ENCODE measurements around the gene MYL3. TPM values are rescaled to one million over a fixed set of nuclear protein-coding genes. Genes with fewer than 3 reads are reported as not detected.

MYL3 gene
- total RNA-seq, 1 donor from 2014 or later = 0.36 TPM

DNA sequence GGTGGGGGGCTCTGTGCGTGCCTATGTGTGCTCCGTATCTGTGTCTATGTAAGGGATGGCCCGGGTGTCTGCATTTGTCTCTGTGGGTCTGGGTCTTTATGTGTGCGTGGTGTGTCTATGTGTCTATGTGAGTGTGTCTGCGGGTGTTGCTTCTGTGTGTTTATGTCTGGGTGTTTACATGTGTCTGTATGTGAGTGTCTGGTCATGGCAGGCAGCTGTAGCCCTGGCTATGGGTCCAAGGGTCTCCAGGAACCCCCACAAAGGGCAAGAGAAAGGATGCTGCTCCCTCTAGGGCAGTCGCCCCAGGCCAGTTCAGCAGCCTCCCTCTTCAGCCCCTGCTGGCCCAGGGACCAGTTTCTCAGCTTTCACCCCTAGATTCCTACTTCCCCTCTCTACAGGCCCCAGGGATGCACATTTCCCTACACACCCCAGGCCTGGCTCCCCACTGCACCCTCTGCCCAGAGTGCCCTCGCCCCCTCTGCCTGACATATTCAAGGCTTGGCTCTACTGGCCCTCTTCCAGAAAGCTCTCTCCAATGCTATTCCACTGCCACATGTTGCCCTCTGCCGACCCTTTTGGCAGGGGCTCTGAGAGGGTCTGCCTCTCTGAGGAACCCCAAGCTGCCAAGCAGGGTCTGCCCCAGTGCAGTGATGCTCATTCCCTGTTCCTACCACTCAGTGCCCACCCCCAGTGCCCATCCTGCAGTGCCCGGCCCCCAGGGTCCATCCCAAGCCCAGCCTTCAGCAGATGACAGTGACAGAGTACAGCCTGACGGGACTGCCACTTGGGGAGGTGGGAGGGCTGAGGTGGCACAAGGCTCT lies 1.0 kb upstream of the MYL3 start:
- no peak for ATAC-seq

DNA sequence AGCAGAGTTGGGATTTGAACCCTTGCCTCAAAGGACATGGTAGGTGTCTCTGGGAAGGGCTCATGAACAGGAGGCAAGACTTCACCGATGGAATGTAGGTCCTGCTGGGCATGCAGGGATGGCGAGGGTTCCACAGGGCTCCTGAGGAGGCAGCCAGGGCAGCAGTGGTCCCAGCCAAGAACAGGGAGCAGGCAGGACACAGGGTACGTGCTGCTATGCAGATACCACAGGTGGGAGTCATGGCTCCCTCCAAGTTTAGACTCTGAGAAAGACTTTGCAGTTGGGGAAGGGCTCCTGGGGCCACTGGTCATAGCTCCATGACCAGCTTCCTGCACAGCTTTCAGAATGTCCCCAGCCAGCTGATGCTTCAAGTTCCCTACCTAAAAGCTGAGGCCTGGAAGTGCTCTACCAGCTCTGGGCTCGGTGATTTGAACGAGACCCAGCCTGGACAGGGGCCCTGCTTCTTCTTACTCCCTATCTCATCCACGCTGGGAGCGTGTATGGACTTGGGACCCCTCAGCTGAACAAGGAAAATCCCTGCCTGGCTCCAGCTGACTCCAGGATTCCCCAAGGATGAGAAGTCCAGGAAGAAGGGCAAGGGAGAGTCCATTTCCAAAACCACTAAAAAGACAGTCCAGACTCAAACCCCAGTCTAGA lies 747 bp downstream of the MYL3 start:
- ATAC-seq = no peak

DNA sequence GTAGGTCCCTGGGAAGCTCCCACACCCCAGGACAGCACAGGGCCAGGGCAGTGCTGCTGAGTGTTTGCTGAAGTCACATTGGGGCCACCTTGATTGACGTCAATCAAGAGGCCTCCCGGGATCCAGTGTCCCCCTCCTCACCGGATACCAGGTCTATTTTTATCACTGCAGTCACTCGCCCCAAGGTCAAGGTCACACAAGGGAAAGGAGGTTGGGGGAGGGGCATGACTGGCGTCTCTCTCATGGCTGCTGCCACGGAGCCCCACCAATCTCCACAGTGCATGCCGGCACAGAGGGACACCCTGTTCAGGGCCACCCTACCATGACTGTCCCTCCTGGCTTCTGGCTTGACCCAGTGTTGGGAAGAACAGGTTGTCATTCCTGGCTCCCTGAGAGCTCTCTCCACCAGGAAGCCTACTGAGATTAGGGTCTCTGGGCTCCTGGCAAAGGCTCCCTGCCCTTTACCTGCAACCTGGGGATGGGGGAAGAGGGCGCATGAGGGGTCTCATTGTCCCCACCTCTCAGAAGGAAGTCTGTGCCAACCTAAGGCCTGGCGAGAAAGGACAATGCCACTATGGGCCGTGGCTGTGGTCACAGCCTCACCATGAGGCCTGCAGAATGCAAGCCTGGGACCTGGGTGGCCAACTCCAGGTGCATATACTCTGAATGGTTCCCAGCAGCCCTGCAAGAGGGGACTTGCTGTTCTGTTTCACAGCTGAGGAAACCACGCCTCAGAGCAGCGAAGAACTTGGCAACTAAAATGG lies 1.5 kb downstream of the MYL3 start:
- no peak for ATAC-seq

DNA sequence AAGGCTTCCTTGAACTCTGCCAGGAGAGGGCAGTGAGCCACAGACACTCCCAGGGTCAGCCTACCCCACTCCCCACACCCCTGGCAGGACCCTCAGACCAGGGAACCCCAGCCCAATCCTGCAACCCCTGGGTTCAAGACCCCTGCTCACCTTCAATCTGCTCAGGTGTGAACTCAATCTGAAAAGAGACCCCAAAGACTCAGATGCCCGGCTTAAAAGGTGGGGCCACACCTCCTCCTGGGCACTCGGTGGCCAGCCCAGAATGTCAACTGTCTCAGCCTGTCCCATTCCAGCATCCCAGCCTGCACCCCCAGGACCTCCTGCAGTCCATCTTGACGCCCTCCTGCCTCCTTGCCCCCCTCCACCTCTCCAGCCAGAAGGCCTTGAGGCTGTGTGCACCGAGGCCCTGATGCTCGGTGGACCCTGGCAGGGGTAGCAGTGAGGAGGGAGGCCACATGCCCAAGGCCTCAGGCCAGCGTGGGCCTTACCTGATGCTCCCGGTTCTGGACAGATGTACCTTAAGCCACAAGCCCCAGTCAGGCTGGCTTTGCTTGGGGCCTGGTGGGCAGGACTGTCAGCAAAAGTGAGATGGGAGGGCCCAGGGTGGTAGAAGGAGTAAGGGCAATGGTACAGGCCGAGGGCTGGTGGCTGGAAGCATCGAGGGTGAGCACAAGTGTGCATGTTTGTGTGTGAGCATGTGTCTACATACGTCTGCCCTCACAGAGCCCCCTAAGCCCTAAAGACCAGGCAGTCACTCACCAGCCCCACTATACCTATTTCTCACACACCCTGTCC lies 2.2 kb downstream of the MYL3 start:
- no peak for ATAC-seq

DNA sequence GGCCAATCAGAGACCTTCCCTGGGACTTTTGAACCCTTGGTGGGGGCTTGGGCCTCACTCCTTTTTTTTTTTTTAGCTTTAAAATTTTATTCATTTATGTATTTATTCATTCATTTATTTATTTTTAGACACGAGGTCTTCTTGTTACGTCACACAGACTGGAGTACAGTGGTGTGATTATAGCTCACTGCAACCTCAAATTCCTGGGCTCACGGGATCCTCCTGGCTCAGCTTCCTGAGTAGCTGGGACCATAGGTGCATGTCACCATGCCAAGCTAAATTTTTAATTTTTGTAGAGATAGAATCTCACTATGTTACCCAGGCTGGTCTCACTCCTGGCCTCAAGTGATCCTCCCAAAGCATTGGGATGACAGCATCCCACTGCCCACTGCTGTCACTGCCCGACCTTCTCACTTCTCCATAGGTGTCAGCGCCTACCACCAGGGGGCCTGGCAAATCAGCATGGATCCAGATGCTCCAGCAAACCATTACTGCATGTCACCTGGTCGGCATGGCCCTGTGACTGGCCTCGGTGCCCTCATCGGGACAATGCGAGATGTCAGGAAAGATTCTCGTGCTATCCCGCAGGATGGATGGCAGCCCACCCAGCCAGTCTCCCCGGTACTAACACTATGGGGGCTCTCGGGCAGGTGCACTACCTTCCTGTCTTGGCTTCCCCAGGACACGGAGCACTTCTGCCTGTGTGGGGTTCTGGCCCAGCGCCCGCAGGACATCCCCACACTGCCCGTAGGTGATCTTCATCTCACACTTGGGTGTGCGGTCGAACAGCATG lies 3.0 kb downstream of the MYL3 start:
- ATAC-seq = no peak

DNA sequence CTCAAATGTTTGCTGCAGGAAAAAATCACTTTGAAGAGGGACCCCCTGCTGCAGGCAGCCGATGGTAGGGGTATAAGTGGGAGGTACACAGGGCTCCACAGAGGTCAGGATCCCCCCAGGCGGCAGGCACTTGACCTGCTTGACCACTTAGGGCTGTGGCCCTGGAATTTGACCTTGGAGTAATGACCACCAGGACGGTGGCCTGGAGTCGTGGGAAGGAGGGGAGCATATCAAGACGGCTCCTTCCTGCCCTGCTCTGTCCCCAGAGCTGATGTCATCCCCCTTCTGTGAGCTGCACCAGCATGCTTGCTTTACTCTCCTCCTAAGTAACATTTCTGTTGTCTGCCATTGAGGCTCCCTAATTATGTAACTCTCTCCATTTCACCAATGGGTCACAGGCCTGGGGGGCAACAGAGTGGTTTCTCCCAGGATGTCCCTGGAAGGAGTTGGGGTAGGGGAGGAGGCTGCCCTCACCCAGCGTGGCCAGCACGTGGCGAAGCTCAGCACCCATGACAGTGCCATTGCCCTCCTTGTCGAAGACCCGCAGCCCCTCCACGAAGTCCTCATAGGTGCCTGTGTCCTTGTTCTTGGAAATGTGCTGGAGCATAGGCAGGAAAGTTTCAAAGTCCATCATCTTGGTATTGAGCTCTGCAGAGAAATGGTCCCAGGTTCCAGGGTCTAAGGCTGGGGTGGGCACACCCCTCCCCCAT lies 4.1 kb downstream of the MYL3 start:
- no peak for ATAC-seq

DNA sequence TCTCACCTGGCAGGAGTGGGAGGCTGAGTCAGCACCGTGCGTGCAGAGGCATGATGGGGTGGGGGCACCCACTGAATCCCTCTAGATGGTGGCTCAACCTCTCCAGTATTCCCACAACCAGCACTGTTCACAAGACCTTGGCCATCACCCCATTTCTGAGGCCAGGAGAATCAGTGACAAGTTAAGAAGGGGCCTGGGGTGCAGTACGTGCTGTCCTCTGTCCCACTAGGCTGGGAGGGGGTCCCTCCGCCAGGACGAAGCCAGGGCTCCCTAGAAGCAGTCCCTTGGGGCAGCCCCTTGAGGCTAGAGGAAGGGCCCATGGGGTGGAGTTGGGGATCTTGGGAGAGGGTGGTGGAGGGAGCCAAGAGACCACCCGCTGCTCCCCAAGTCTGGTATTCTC lies 4.8 kb downstream of the MYL3 start:
- no peak for ATAC-seq

DNA sequence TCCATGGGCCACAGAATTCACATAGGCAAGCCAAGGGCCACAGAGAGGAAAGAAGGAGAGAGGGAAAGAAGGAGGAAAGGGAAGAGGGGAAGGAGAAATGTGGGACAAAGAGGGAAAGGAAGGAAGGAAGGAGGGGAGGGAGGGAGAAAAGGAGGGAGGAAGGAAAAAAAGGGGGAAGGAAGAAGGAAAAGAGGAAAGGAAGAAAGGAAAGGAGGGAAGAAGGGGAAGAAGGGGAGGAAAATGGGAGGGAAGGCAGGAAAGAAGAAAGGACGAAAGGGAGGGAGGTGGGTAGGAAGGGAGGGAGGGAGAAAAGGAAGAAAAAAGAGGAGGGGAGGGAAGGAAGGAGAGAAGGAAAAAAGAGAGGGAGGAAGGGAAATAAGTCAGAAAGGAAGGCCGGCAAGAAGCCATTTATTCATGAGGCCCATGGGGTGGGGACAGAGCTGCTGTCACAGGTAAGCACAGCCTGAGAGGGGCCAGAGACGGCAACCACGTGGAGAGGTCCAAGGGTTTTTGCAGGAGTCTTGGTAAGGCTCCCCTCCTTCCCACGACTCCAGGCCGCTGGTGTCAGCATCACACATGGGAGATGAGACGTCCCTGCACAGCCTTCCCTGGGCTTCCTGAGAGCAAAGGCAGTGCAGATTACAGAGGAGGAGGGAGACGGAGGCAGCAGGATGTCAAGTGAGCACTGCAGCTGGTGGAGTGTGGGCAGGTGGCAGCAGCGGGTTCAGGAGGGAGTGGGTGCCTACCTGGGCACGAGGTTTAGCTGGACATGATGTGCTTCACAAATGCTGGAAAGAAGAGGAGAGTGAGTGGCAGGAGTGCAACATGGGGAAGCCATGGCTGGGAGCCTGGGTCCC lies 5.5 kb downstream of the MYL3 start:
- ATAC-seq = no peak

DNA sequence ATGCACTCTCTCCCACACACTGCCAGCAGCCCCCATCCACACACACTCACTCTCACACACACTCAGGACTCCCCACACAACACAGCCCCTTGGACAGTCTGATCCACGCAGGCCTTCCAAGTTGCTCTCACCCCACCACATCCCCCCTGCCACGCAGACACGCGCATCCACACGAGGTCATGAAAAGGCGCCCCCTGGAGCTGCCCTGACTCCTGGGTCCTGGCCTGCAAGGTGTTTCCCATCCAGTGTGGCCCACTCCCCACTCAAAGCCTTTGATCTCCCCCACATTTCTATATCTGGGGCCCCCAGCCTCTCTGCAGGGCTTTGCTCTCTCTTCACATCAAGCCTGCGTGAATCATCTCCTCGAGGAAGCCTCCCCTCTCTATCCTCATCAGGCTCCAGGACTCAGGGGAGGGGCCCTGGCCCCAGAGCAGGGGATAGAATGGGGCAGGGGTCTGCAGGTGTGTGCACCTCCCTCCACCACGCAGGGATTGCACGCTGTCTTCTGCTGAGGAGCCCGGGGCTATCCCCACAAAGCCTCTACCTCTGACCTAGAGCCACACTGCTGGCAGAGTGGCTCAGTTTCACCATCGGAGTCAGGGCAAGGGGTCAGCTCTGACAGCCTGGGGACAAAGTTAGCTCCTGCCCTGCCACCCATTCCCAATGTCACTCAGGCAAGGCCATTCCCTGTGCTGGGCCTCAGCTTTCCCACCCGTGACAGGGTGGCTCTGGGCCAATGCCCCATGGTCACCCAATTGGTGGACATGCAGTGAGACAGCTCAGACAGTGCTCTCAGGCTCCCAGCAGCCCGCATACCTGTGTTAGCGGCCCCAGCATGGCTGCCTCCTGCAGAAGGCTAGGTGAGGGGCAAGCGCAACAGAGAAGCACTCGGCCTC lies 6.4 kb downstream of the MYL3 start:
- no peak for ATAC-seq

DNA sequence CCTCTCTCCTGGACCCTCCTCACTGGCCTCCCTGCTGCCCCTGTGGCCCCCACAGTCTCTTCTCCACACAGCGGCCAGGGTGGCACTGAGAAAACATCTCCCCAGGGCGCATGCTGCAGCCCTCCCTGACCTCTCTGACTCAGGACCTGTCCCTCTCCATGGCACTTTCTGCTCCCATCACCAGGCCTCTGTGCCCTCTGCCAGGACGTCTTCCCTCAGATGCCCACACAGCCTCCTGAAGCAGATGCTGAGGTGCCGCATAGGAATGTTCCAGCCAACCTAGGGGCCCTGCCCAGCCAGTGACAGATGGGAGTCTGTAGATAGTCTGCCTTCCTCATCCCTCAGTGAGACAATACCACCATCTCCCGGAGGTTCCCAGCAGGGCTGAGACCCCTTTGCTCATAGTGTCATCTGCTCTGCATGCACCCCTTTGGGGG lies 8.7 kb downstream of the MYL3 start:
- no peak for ATAC-seq

DNA sequence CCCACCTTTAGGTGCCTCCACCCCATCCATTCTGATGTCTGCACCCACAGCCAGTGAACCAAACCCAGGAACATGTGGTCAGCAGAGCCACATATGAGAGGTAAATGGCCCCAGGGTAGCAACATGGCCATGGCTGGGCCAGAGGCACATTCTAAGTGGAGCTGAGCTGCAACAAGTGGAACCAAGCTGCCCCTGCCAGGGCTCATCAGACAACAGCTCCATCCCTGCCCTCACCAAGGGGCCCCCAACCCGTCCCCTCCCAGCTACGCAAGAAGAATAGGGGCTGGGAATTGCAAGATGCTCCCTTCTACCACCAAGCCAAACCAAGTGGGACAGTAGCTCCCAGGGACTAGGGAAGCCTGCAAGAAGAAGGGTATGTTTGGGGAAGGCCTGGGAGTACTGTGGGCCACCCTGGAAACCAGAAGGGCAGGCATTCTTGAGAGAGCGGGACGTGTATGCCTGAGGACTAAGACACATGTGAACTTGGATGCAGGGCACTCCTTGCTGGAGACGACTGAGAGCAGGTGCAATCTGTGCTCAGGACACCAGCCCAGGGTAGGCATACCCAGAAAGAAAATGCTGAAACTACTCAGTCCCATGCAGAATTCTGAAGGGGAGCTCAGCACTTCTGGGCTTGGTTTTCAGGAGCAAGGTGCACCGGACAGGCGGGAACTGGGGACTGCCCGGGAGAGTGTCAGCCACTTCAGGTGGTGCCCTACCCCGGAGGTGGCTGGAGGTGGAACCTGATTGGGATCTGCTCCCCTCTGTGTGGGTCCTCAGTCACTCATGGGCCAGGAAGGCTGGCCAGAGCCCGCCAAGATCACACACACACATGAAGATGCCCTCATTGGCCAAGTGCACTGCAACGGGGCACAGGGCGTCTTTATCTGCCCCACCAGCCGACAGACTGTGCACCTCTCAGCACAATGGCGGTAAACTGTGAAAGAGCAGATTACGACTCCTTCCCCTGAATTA lies 9.5 kb downstream of the MYL3 start:
- no peak for ATAC-seq

DNA sequence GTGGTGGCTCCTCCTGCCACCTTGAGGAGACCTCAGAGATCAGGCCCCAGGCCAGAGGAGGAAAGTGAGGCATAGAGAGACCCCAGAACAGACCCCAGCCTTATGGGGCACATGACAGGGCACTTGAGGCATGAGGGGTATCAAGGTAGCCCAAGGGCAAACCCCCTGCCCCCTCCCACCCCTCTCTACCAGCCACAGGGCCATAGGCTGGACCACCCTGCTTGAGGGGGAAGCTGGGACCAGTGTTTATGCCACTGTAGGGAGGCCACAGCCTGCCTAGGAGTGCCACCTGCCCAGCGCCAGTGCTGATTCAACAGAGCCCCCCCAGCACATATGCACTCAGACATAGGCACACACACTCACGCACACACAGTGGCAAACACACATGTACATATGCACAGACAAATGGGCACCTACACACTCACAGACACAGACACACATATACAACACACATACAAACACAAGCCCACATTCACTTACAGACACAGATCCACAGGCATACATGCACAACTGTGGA lies 10.3 kb downstream of the MYL3 start:
- no peak for ATAC-seq

DNA sequence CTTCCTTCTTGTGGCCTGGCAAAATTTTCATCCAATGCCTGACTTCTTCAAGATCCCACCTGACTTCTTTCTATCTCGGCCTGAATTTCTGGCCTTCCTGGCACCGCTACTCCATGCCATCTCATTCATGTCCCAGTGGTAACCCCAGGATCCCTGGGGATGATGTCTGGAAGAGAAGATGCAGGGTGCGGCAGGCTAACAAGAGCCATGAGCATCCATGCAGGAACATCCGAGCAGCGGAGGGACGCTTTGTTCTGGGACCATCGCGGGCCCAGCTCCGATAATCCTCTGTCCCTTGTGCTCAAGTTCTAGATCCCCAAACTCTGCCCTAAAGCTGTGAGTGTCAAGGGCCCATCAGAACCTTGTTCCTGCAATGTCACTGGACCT lies 10.9 kb downstream of the MYL3 start:
- ATAC-seq = no peak

DNA sequence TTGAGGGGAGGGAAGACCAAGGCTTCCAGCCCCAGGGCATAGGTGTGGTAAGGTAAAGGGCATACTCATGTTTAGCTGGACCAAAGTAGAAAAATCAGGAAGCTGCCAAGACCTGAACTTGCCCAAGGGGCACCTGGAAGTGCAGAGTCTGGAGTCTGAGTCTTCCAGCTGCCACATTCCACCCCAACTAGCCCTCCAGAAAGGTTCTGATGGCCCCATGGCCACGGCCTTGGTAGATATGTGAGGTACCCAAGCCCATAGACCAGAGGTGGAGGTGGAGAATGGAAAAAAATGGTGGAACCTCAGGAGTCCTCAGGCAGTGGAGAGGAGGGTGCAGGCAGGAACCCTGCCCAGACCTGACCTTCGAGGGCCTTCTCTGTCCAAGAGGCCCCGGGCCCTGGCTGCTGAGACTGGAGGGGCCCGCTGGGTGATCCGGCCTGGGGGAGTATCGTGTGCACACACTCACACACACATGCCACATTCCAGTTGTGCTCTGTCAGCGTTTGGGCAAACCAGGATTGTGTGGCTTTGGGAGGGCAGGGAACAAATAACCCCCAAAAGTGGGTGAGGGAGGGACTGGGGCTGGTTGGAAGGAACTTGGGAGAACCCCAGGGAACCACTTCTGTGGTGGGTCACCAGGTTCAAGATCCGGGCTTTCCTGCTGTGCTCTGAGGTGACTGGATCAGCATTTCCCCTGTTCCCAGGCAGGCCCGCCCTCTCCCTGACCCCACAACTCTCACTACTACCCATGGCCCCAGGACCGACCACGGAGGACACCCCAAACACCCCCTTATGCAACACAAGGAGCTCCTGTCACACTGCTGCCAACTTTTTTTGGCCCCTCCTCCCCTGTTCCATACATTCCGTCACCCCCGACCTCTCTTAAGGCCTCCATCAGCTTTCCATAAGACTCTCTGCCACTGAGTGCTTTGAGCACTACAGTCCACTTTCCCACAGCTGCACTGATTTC lies 11.6 kb downstream of the MYL3 start:
- no peak for ATAC-seq

DNA sequence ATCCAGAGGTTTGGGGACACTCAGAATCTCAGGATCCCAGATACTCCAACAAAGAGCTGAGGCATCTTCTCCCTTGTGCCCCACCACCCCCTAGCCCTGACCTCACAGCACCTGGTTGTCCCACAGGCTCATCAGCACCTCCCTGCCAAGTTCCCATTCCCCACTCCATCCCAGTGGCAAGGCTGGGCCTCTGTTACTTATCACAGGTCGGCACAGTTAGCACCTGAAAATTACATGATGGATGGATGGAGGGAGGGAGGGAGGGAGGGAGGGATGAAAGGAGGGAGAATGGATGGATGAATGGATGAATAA lies 12.8 kb downstream of the MYL3 start:
- no peak for ATAC-seq

DNA sequence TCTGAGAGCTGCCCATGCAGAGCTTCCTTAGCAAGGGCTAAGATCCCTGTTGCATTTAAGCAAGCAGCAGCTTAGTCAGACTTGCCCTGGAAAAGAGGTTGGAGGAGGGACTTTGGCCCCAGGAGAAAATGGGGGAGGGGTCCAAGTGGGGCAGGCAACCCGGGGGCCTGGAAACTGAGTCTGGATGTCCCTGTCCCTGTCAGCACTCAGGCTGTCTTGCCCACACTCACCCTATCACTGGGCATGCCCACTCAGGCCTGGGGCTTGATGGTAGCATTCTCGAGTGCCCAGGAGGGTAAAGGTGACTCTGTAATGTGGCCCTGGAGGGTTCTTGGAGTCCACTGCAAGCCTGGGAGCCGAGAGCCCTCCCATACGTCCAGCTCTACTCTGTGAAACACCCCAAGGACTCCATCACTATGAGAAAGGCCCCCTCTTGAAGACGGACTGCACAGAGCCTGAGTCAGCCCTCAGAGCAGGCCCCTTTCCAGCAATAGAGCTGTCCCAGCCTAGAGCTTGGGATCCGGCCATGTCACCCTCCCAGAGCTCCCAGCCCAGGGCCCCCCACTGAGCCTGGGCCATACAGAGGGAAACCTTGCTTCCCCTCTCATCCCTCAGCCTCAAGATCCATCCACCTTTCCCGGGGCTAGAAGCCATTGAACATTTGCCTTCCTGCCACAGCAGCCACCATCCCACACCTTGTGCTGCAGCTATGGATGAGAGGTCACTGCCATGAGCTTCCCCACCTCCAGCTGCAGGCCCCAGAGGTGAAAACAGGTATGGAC lies 13.4 kb downstream of the MYL3 start:
- ATAC-seq = no peak

Measured in esophagus mucosa (tissue), 1 donor.